NCI-H2171 treated with DMSO at 0.1 percent for 48 hours (cell line): ENCODE measurements around the gene TREH.
"Not testable (repeated sequence)": the region's sequence is repeated elsewhere in the genome, so short reads cannot be mapped to it uniquely, and the experiment has no call there.

Experiments
- DNase-seq: peaks from one replicate; lab custom pipeline; 2025; lab: John Stamatoyannopoulos, UW

The TREH gene

DNA sequence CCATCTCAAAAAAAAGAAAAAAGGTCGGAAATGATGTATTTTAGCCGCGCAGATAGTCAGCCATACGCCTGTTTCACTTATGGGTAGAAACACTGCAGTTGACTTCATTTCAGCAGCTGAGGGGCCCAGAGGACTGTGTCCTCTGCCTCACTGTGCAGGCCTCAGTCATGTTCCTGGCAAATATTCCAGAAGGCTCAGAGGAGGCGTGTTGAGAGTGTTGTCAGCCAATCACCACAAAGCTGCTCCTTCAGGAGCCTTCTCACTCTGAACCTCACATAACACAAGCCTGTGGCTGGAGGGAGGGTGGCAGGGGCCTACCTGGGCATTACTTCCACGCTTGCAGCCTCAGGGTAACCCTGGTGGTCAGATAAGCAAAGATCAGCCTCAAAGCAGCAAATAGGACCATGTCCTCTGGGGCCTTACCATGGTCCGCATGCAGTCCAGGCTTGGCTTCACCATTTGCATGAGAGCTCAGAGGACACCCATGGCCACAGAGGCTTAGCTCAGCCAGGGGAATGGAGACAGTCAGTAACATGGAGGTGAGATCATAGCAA is 17.3 kb upstream of the TREH start:
- DNase-seq = no peak

DNA sequence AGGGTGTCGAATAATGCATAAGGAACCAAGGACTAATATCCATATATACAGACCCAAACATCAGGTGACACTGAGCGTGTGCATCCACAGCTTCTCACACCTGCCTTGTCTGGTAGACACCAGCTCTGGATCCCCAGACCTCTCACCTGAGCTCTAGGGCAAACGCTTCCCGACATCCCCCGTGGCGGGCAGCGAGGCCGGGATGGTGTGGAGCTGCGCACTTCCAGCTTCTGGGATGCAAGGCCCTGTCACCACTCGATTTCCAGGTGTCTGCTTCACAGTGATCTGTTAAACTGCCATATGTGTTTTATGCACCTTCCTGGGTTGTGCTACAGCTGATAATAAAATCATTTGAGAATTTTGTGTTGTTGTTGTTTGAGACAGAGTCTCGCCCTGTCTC is 15.3 kb upstream of the TREH start:
- DNase-seq = no peak

DNA sequence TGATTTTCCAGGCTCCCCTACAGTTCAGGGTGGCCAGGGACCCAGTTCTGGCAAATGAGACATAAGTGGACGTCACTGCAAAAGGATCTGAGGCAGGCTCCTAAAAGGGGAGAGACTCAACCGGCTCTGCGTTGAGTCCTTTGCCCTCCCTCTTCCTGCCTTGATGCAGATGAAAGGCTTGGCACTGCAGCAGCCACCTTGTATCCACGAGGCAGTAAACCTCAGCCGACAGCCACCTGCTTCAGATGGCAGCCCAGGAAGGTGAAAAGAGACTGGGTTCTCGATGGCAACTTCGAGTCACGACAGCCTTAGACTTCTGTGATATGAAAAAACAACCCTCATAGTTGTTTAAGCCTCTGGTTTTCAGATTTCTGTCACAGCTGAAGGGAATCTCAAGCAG is 14.7 kb upstream of the TREH start:
- DNase-seq = no peak

DNA sequence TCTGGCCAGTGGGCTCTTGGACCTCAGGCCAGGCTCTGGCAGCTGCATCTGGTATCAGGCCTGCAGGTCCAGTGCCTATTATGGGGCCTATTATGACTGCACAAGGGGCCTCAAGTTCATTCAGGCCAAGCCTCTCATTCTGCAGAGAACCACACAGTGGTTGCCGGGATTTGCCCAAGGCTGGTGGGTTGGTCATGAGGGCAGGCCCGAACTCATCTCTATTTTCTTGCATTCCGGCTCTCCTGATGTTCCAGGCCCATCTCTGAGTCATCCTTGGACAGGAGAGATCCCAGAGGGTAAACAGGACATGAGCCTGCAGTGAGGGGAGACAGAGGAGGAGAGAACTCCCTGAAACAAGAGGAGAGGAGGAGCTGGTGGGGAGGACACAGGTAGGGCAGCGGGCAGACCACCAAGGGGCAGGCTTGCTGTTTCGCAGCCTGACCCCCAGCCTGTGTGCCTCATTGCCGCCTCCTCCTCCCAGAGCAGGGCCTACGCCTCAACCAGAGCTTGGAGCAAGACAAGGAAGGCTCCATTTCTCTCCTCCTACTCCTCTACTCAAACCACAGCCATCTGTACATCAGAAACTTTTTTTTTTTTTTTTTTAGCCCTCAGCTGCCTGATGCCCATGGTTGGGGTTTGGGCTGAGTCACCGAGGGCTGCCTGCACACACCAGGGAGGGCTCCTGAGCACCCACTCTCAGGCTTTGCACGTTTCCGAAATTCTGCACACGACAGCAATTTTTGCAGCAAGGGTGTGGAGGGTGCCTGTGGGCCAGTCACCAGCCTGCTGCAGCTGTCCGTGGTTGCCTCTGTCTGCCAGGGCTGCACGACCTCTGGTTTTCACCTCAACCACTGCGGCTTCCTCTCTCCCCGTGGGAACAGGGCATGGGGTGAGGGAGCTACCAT is 12.7 kb upstream of the TREH start:
- DNase-seq = peak; percentile 37

DNA sequence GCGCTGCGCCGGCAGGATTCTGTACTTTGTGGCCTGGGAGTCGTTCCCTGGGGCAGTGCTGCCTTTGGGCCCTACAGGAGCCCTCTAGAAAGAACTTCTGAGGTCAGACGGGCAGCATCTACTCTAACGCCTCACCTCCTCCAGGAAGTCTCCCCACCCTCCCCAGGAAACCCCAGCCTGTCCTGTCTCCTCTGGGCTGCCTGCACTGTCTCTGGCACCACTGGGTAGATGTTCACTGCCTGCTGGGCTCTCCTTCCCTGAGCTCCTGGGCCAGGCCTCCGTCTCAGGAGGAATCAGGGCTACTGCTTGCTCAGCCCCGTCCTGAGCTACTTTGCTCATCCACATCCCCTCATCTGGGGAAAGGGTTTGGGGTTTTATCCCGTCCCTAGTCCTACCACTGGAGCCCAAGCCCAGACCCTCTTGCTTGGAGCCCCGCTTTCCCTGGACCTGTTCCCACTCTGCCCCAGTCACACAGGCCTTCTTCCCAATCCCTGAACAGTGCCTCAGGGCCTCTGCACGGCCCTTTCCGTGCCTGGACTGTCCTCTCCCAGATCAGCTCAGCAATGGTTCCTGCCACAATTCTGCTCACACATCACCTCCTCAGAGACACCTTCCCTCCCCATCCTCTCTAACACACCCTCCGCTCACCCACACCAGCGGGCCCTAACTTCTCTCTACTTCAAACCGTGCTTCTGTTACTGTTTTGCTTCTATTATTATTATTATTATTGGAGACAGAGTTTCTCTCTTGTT is 11.3 kb upstream of the TREH start:
- no peak for DNase-seq

DNA sequence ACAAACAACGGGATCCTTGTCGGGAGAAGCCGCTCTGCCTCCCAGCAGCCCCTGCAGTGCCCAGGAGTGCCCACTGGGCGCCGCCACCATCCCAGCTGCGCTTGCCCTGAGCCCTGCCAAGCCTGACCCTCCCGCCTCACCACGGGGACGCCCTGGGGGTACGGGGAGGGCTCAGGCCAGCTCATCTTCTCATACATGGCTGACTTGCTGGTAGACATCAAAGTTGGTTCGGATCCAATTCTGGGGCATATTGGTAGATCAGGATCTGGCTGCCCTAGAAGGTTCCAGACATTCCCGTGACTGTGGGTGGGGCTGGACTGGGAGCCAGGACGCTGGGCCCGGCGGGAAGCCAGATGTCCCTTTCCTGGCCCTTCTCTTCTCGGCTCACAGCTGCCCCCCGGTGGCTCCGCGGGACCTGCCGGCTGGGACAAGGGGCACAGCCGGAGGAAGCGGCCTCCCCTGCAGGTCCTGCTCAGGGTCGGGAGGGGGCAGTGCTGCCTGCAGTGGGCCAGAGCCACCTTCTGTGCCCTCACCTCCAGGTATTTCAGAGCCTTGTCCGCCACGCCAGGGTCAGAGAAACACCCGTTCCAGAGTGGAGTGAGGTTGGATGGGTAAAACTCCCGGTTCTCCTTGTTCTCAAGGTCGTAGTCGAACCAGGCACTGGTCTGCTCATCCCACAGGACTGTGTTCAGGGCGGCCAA is 10.6 kb upstream of the TREH start:
- DNase-seq = peak; percentile 79

DNA sequence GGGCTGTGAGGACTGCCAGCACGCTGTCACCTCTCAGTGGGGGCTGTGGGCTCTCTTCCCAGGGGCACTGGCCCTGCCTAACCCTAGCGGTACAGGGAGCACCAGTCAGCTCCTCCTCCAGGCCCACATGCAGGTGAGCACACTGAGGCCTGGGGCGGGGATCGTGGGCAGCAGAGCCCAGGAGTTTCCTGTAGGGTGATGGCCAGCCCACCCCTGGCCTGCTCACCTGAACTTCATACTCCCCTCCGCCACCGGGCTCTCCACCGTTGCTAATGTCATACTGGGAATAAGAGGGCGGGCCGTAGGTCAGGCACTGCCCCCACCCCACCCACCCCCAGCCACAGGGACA is 10.0 kb upstream of the TREH start:
- DNase-seq = no peak

DNA sequence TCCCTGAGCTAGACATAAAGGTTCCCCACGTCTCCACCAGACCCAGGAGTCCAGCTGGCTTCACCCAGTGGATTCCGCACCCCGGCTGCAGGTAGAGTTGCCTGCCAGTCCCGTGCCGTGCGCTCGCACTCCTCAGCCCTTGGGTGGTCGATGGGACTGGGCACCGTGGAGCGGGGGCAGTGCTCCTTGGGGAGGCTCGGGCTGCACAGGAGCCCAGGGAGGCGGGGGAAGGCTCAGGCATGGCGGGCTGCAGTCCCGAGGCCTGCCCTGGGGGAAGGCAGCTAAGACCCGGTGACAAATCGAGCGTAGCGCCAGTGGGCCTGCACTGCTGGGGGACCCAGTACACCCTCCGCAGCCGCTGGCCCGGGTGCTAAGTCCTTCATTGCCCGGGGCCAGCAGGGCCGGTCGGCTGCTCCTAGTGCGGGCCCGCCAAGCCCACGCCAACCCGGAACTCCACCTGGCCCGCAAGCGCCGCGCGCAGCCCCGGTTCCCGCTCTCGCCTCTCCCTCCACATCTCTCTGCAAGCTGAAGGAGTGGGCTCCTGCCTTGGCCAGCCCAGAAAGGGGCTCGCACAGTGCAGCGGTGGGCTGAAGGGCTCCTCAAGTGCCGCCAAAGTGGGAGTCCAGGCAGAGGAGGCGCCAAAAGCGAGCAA is 9.5 kb upstream of the TREH start:
- no peak for DNase-seq

DNA sequence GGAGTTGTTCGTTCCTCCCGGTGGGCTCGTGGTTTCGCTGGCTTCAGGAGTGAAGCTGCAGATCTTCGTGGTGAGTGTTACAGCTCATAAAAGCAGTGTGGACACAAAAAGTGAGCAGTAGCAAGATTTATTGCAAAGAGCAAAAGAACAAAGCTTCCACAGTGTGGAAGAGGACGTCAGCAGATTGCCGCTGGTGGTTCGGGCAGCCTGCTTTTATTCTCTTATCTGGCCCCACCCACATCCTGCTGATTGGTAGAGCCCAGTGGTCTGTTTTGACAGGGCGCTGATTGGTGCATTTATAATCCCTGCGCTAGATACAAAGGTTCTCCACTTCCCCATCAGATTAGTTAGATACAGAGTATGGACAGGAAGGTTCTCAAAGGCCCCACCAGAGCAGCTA is 8.9 kb upstream of the TREH start:
- not testable (repeated sequence) for DNase-seq

DNA sequence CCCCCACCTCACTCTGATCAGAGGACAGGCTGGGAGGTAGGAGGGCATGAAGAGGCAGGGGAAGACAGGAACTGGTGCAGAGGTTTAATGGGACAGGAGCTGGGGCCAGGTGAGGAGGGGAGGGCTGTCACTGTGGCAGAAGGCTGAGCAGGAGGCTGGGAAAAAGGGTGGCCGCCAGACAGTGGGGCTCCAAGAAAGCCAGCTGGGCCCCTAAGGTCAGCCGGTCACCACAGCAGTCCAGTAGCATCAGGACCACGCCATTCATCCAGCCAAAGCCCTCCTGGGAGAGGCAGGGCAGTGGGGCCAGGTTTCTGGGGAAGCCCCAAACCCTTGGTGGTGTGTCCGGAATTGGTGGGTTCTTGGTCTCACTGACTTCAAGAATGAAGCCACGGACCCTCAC is 8.5 kb upstream of the TREH start:
- DNase-seq = no peak

DNA sequence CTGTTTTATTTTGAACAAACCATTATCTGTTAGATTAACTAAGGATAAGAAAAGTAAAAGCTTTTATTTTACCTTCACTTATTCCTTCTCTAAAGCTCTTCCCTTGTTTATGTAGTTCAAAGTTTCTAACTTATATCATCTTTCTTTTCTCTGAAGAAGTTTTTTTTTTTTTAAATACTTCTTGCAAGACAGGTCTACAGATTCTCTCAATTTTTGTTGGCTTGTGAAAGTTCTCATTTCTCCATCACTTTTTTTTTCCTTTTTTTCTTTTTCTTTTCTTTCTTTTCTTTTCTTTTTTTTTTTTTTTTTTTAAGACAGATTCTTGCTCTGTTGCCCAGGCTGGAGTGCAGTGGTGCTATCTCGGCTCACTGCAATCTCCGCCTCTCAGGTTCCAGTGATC is 4.7 kb upstream of the TREH start:
- DNase-seq = no peak

DNA sequence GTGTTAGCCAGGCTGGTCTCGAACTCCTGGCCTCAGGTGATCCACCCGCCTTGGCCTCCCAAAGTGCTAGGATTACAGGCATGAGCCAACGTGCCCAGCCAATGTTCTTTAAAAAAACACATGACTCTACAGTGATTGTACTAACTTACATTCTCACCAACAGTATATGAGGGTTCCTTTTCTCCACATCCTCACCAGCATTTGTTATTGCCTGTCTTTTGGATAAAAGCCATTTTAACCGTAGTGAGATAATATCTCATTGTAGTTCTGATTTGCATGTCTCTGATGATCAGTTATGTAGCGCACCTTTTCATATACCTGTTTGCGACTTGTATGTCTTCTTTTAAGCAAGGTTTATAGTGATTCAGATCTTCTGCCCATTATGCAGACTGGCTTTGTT is 3.5 kb upstream of the TREH start:
- DNase-seq = not testable (repeated sequence)

DNA sequence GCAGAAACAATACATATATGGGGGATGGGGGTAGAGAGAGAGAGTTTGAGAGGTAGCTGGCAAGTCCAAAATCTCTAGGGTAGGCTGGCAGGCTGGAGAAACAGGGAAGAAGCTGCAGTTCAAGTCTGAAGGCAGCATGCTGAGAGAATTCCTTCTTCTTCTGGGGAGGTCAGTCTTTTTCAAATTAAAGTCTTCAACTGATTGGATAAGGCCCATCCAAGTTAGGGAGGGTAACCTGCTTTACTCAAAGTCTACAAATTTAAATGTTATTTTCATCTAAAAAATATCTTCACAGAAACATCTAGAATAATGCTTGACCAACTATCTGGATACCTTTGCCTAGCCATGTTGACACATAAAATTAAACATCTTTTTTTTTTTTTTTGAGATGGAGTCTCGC is 2.9 kb upstream of the TREH start:
- DNase-seq = no peak

DNA sequence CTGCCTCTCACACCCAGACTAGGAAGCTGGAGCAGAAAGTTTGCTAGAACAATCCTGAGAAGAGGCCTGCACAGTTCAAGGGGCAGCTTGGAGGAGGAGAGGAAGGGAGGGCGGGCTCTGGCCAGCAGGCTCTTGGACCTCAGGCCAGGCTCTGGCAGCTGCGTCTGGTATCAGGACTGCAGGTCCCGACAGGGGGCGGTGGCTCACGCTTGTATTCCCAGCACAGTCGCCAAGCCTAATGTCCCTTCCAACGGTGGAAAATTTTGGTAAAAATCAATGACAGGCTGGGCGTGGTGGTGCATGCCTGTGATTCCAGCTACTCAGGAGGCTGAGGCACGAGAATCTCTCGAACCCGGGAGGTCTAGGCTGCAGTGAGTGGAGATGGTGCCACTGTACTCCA is 542 bp downstream of the TREH start:
- DNase-seq = not testable (repeated sequence)

DNA sequence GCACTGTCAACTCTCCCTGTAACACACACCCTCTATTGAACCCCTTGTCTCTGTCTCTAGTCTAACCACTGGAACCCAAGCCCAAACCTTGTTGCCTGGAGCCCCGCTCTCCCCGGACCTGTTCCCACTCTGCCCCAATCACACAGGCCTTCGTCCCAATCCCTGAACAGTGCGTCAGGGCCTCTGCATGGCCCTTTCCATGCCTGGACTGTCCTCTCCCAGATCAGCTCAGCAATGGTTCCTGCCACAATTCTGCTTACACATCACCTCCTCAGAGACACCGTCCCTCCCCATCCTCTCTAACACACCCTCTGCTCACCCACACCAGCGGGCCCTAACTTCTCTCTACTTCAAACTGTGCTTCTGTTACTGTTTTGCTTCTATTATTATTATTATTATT is 1.5 kb downstream of the TREH start:
- no peak for DNase-seq

DNA sequence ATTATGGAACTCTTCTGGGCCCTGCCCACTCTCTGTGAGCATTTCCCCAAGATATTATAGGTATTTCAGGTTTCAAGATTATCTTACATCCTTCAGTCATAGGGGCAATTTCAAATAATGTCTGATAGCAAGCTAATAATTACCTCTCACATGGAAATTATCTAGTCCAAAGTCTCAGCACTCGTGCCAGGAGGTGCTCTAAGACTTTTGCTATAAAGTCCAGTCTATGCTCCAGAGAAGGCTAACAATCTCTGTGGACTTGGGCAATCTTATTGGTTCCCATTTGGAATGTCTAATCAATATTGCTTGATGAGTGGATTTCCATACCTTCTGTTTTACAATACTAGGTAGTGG is 5.4 kb downstream of the TREH start:
- no peak for DNase-seq

DNA sequence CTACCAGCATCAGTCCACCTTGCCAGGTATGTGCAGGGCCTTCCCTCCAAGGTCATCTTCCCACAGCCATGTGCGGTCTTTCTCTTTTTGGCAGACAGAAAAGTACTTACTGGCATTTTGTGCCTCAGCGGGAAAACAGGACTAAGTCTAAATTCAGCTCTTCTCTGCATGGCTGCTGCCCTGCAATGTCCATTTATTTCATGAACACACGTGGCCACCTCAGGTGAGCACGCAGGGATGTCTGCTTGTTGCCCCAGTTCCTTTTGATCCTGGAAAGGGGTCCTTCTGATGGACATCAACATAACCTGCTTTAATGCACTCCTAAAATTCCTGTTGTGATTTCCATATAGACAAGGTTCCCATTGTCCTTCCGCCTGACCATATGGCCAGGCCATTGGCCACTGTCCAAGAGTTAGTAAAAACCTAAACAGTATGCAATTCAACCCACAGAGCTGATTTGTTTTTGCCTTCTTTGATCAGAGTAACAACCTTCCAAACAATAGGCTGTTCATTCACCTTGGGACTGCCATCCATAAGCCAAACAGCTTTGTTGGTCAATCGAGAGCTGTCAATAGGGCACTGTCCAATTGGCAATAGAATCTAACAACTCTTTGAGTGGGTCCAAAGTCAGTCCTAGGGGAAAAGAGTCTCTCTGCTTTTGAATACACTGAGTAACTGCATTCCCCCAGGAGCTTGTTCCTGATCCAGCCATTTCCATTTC is 5.9 kb downstream of the TREH start:
- DNase-seq = no peak

DNA sequence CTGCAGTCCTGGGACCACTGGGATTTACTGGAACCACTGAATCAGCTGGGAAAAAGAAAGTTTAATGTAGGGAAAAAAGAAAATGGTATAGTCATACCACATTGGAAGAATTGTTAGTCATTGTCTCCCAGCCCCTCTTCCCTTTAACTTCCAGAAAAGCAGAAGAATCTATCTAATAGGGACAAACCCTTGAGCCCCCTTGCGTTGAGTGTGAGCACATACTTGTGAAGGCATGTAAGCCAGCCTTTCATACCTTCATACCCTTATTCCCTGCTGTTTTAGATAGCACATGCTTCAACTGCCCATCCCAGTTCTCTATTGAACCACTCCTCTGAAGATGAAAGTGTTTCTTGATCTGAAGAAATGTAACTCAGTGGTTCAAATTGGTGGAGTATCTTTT is 6.6 kb downstream of the TREH start:
- DNase-seq = no peak

DNA sequence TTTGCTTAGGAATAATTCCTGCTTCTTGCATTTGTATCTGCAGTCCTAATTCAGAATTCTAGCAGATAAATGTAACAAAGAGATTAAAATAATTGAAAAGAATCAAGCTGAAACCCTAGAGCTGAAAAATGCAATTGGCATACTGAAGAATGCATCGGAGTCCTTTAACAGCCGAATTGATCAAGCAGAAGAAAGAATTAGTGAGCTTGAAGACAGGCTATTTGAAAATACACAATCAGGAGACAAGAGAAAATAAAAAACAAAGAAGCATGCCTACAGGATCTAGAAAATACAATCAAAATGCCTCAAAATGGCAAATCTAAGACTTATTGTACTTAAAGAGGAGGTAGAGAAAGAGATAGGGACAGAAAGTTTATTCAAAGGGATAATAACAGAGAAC is 8.2 kb downstream of the TREH start:
- no peak for DNase-seq

DNA sequence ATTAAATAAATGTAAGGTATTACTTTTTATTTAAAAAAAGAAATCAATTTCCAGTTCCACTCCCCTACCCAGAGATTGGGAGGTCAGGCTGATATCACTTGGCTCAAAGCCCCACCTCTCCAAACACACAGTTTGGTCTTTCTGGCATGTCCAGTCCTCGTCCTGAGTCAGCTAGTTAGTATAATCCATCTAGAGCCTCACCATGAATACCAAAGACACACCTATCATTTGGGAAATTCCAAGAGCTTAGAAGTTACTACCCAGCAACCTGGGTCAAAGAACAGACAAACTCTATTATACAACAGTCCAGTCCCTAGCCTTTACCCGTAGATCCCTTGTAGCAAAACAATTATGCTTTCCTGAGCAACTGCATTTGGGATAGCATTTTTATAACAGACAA is 9.4 kb downstream of the TREH start:
- no peak for DNase-seq

DNA sequence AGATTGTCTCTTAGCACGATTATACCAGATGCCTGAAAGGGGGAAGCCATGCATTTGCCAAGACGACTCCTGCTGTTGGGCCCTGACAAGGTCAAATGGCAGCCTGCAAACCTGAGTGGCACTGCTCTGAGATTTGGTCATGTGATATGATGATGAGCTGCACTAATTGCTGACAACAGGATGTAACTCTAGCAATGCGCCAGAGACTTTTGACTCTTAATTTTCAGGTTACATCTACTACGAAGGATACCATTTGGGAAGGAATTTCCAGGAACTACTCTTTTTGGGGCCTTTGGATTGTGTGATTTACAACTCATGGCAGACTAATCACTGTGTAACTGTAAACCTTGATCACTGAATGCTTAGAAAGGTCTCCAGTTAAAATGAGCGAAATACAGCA is 13.1 kb downstream of the TREH start:
- no peak for DNase-seq

DNA sequence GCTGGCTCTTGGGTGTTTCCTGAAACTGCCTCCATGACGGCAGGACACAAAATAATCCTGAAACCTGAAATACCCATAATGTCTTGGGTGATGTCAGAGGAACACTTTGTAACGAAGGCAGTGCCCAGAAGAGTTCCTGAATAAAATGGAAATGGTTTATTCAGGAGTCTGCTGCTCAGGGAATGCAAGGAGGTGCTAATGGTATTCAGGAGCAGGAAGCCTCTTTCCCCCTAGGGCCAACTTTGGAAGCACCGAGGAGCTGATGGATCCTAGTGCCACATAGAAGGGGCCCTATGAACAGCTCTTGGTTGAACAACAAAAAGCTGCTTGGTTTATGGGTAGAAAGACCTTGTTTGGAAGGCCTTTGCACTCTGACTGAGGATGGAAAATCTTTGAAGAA is 15.5 kb downstream of the TREH start:
- no peak for DNase-seq
